SK-N-SH treated with all-trans-retinoic acid at 6 μM for 48 hours (cell line): Measurements from ENCODE around the gene FMC1.

Experiments
- ATAC-seq: fragments of 200-7000 bp; cut with Tn5 transposase; 3 replicates; pipeline ENCODE4 v1.9.1; 2020; ENCODE audit warnings: mild to moderate bottlenecking, moderate library complexity
- ARNTL ChIP-seq: fragments of 450-650 bp; formaldehyde crosslinking; IDR thresholded peaks from 2 replicates; pipeline ENCODE4 v1.5.0; 2020; ENCODE audit warnings: low read depth, mild to moderate bottlenecking, moderate library complexity, borderline replicate concordance
- BACH2 ChIP-seq: fragments of 250-450 bp; sonication (Bioruptor Pico); IDR thresholded peaks from 2 replicates; pipeline ENCODE4 v1.9.0; 2021; ENCODE audit warnings: mild to moderate bottlenecking, borderline replicate concordance
- CSDC2 ChIP-seq: fragments of 250-450 bp; sonication (Bioruptor Pico); IDR thresholded peaks from 2 replicates; pipeline ENCODE4 v1.5.0; 2020; ENCODE audit warnings: mild to moderate bottlenecking, moderate library complexity
- ESRRG ChIP-seq: fragments of 250-450 bp; sonication (Bioruptor Pico); IDR thresholded peaks from 2 replicates; pipeline ENCODE4 v1.6.1; 2021; ENCODE audit warnings: mild to moderate bottlenecking
- GLIS3 ChIP-seq: fragments of 250-450 bp; sonication (Bioruptor Pico); IDR thresholded peaks from 2 replicates; pipeline ENCODE4 v1.5.0; 2020; ENCODE audit warnings: mild to moderate bottlenecking, moderate library complexity
- ISL1 ChIP-seq: fragments of 250-450 bp; sonication (Bioruptor Pico); IDR thresholded peaks from 2 replicates; pipeline ENCODE4 v2.1.2; 2022; ENCODE audit warnings: mild to moderate bottlenecking, moderate library complexity
- OSR1 ChIP-seq: fragments of 250-450 bp; sonication (Bioruptor Pico); IDR thresholded peaks from 2 replicates; pipeline ENCODE4 v1.8.0; 2022; ENCODE audit warnings: moderate library complexity, mild to moderate bottlenecking, inconsistent platforms
- PPARA ChIP-seq: fragments of 250-450 bp; sonication (Bioruptor Pico); IDR thresholded peaks from 2 replicates; pipeline ENCODE4 v1.5.0; 2020; ENCODE audit warnings: mild to moderate bottlenecking, borderline replicate concordance
- RARB ChIP-seq: fragments of 250-450 bp; sonication (Bioruptor Pico); IDR thresholded peaks from 2 replicates; pipeline ENCODE4 v1.8.0; 2021; ENCODE audit warnings: mild to moderate bottlenecking, moderate library complexity
- SNAI2 ChIP-seq: fragments of 250-450 bp; sonication (Bioruptor Pico); IDR thresholded peaks from 2 replicates; pipeline ENCODE4 v1.5.0; 2020; ENCODE audit warnings: mild to moderate bottlenecking, moderate library complexity
- TCF4 ChIP-seq: fragments of 250-450 bp; sonication (Bioruptor Pico); IDR thresholded peaks from 2 replicates; pipeline ENCODE4 v1.8.0; 2021; ENCODE audit warnings: mild to moderate bottlenecking, moderate library complexity, borderline replicate concordance
- TOX ChIP-seq: fragments of 250-450 bp; sonication (Bioruptor Pico); IDR thresholded peaks from 2 replicates; pipeline ENCODE4 v1.8.0; 2021; ENCODE audit warnings: mild to moderate bottlenecking, moderate library complexity, borderline replicate concordance
- ZC3H10 ChIP-seq: fragments of 250-450 bp; sonication (Bioruptor Pico); IDR thresholded peaks from 2 replicates; pipeline ENCODE4 v1.5.1; 2021; ENCODE audit warnings: mild to moderate bottlenecking, moderate library complexity
- ZFP3 ChIP-seq: fragments of 250-450 bp; sonication (Bioruptor Pico); IDR thresholded peaks from 2 replicates; pipeline ENCODE4 v1.5.0; 2020; ENCODE audit warnings: mild to moderate bottlenecking, moderate library complexity
- ZFP30 ChIP-seq: fragments of 450-650 bp; formaldehyde crosslinking; IDR thresholded peaks from 2 replicates; pipeline ENCODE4 v1.5.0; 2022; ENCODE audit warnings: mild to moderate bottlenecking, moderate library complexity
- ZNF565 ChIP-seq: fragments of 450-650 bp; formaldehyde crosslinking; conservative IDR thresholded peaks from 2 replicates; pipeline ENCODE4 v1.5.0; 2020; ENCODE audit warnings: low read depth, mild to moderate bottlenecking, moderate library complexity
- ZNF70 ChIP-seq: fragments of 450-650 bp; formaldehyde crosslinking; IDR thresholded peaks from 2 replicates; pipeline ENCODE4 v1.5.0; 2020; ENCODE audit warnings: mild to moderate bottlenecking, moderate library complexity
- ZNF8 ChIP-seq: fragments of 450-650 bp; formaldehyde crosslinking; IDR thresholded peaks from 2 replicates; pipeline ENCODE4 v1.5.0; 2020; ENCODE audit warnings: mild to moderate bottlenecking, moderate library complexity
- TF ChIP-seq, protein P1 (sequence below): fragments of 250-450 bp; sonication (Bioruptor Pico); IDR thresholded peaks from 2 replicates; pipeline ENCODE4 v1.5.0; 2020; ENCODE audit warnings: mild to moderate bottlenecking, moderate library complexity
- TF ChIP-seq, protein P2 (sequence below): fragments of 250-450 bp; sonication (Bioruptor Pico); IDR thresholded peaks from 2 replicates; pipeline ENCODE4 v1.8.0; 2020; ENCODE audit warnings: mild to moderate bottlenecking, moderate library complexity, borderline replicate concordance
- TF ChIP-seq, protein P3 (sequence below): fragments of 250-450 bp; sonication (Bioruptor Pico); IDR thresholded peaks from 2 replicates; pipeline ENCODE4 v1.5.1; 2021; ENCODE audit warnings: mild to moderate bottlenecking, moderate library complexity
- TF ChIP-seq, protein P4 (sequence below): fragments of 250-450 bp; sonication (Bioruptor Pico); IDR thresholded peaks from 2 replicates; pipeline ENCODE4 v1.5.1; 2020; ENCODE audit warnings: low read depth, mild to moderate bottlenecking, moderate library complexity
- TF ChIP-seq, protein P5 (sequence below): fragments of 250-450 bp; sonication (Bioruptor Pico); IDR thresholded peaks from 2 replicates; pipeline ENCODE4 v1.8.0; 2021; ENCODE audit warnings: low read depth, mild to moderate bottlenecking, moderate library complexity, borderline replicate concordance

FMC1 gene

DNA sequence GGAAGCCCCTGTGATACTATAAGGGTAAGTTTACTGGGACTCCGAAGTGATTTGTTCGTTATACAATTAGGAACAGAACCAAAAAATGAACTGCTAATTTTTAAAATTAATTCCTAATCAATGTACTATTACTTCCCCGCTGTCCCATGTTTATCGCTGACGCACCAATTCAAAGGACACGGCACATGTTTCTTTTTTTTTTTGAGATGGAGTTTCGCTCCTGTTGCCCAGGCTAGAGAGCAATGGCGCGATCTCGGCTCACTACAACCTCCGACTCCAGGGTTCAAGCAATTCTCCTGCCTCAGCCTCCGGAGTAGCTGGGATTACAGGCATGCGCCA lies 1.5 kb upstream of the FMC1 start:
- TF ChIP-seq, protein P1, sequence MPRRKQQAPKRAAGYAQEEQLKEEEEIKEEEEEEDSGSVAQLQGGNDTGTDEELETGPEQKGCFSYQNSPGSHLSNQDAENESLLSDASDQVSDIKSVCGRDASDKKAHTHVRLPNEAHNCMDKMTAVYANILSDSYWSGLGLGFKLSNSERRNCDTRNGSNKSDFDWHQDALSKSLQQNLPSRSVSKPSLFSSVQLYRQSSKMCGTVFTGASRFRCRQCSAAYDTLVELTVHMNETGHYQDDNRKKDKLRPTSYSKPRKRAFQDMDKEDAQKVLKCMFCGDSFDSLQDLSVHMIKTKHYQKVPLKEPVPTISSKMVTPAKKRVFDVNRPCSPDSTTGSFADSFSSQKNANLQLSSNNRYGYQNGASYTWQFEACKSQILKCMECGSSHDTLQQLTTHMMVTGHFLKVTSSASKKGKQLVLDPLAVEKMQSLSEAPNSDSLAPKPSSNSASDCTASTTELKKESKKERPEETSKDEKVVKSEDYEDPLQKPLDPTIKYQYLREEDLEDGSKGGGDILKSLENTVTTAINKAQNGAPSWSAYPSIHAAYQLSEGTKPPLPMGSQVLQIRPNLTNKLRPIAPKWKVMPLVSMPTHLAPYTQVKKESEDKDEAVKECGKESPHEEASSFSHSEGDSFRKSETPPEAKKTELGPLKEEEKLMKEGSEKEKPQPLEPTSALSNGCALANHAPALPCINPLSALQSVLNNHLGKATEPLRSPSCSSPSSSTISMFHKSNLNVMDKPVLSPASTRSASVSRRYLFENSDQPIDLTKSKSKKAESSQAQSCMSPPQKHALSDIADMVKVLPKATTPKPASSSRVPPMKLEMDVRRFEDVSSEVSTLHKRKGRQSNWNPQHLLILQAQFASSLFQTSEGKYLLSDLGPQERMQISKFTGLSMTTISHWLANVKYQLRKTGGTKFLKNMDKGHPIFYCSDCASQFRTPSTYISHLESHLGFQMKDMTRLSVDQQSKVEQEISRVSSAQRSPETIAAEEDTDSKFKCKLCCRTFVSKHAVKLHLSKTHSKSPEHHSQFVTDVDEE (CRISPR knock-in tag), result no peak
- peak; percentile 9; the same call in 1 of the 2 replicates for TF ChIP-seq TOX (CRISPR knock-in tag)
- no peak for ATAC-seq

DNA sequence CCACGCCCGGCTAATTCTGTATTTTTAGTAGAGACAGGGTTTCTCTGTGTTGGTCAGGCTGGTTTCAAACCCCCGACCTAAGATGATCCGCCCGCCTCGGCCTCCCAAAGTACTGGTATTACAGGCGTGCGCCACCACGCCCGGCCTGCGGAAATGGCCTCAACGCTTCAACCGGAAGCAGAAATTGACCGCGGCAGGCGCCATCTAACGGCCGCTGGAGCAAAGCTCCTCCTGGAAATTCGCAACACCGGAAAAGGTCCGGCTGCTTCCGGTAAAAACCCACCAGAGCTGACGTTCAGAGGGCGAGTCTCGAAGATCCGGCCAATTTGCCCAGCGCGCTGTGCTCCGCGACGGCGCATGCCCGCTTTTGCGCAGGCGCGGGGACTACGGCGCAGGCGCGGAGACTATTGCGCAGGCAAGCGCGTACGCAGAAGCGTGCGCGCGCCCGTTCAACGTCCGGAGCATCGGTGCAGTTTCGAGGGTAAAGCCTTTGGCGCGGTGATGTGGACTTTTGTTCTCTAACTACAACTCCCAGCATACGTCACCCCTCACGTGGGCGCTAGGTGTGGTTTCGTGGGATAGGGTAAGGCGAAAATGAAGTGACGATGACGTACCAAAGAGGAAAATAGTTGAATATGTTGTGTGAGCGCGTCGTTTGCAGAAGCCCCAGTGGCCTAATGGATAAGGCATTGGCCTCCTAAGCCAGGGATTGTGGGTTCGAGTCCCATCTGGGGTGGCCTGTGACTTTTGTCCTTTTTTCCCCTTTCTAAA lies 915 bp upstream of the FMC1 start:
- TF ChIP-seq ZFP3 (CRISPR knock-in tag) (peak; percentile 87), ZNF565 (CRISPR knock-in tag) (peak; percentile 77; the same call in 1 of the 2 replicates), TCF4 (CRISPR knock-in tag) (no peak), OSR1 (CRISPR knock-in tag) (no peak), TOX (CRISPR knock-in tag) (no peak), ZC3H10 (CRISPR knock-in tag) (no peak), ZFP30 (CRISPR knock-in tag) (peak; percentile 37; the same call in 1 of the 2 replicates), CSDC2 (CRISPR knock-in tag) (peak; percentile 96), BACH2 (CRISPR knock-in tag) (peak; percentile 62; the same call in 1 of the 2 replicates), ISL1 (CRISPR knock-in tag) (0 out of 2 replicates have a peak, but pooled peaks have one; percentile 13), RARB (CRISPR knock-in tag) (no peak), SNAI2 (CRISPR knock-in tag) (peak; percentile 91; the same call in 1 of the 2 replicates), ESRRG (CRISPR knock-in tag) (no peak), ZNF70 (CRISPR knock-in tag) (0 out of 2 replicates have a peak, but pooled peaks have one; percentile 34), ARNTL (CRISPR knock-in tag) (no peak), PPARA (CRISPR knock-in tag) (no peak), GLIS3 (CRISPR knock-in tag) (0 out of 2 replicates have a peak, but pooled peaks have one; percentile 65), ZNF8 (CRISPR knock-in tag) (peak; percentile 80)
- TF ChIP-seq, protein P2, sequence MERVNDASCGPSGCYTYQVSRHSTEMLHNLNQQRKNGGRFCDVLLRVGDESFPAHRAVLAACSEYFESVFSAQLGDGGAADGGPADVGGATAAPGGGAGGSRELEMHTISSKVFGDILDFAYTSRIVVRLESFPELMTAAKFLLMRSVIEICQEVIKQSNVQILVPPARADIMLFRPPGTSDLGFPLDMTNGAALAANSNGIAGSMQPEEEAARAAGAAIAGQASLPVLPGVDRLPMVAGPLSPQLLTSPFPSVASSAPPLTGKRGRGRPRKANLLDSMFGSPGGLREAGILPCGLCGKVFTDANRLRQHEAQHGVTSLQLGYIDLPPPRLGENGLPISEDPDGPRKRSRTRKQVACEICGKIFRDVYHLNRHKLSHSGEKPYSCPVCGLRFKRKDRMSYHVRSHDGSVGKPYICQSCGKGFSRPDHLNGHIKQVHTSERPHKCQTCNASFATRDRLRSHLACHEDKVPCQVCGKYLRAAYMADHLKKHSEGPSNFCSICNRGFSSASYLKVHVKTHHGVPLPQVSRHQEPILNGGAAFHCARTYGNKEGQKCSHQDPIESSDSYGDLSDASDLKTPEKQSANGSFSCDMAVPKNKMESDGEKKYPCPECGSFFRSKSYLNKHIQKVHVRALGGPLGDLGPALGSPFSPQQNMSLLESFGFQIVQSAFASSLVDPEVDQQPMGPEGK (CRISPR knock-in tag), result no peak
- TF ChIP-seq, protein P3, sequence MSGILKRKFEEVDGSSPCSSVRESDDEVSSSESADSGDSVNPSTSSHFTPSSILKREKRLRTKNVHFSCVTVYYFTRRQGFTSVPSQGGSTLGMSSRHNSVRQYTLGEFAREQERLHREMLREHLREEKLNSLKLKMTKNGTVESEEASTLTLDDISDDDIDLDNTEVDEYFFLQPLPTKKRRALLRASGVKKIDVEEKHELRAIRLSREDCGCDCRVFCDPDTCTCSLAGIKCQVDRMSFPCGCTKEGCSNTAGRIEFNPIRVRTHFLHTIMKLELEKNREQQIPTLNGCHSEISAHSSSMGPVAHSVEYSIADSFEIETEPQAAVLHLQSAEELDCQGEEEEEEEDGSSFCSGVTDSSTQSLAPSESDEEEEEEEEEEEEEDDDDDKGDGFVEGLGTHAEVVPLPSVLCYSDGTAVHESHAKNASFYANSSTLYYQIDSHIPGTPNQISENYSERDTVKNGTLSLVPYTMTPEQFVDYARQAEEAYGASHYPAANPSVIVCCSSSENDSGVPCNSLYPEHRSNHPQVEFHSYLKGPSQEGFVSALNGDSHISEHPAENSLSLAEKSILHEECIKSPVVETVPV (CRISPR knock-in tag), result peak; percentile 83; the same call in 1 of the 2 replicates
- TF ChIP-seq, protein P1 (CRISPR knock-in tag), result peak; percentile 96
- TF ChIP-seq, protein P4, sequence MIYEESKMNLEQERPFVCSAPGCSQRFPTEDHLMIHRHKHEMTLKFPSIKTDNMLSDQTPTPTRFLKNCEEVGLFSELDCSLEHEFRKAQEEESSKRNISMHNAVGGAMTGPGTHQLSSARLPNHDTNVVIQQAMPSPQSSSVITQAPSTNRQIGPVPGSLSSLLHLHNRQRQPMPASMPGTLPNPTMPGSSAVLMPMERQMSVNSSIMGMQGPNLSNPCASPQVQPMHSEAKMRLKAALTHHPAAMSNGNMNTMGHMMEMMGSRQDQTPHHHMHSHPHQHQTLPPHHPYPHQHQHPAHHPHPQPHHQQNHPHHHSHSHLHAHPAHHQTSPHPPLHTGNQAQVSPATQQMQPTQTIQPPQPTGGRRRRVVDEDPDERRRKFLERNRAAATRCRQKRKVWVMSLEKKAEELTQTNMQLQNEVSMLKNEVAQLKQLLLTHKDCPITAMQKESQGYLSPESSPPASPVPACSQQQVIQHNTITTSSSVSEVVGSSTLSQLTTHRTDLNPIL, result peak; percentile 37; the same call in 1 of the 2 replicates
- TF ChIP-seq, protein P5, sequence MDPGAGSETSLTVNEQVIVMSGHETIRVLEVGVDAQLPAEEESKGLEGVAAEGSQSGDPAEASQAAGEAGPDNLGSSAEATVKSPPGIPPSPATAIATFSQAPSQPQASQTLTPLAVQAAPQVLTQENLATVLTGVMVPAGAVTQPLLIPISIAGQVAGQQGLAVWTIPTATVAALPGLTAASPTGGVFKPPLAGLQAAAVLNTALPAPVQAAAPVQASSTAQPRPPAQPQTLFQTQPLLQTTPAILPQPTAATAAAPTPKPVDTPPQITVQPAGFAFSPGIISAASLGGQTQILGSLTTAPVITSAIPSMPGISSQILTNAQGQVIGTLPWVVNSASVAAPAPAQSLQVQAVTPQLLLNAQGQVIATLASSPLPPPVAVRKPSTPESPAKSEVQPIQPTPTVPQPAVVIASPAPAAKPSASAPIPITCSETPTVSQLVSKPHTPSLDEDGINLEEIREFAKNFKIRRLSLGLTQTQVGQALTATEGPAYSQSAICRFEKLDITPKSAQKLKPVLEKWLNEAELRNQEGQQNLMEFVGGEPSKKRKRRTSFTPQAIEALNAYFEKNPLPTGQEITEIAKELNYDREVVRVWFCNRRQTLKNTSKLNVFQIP (CRISPR knock-in tag), result peak; percentile 92; the same call in 1 of the 2 replicates
- peak; percentile 86 for ATAC-seq
